AG08395 (cell line): ENCODE measurements around the gene PLXNA4.

ENCODE experiments used
- DNase-seq: peaks from one replicate; pipeline ENCODE4 v3.0.0; 2012; ENCODE audit warnings: mixed read lengths, low spot score

PLXNA4 gene

DNA sequence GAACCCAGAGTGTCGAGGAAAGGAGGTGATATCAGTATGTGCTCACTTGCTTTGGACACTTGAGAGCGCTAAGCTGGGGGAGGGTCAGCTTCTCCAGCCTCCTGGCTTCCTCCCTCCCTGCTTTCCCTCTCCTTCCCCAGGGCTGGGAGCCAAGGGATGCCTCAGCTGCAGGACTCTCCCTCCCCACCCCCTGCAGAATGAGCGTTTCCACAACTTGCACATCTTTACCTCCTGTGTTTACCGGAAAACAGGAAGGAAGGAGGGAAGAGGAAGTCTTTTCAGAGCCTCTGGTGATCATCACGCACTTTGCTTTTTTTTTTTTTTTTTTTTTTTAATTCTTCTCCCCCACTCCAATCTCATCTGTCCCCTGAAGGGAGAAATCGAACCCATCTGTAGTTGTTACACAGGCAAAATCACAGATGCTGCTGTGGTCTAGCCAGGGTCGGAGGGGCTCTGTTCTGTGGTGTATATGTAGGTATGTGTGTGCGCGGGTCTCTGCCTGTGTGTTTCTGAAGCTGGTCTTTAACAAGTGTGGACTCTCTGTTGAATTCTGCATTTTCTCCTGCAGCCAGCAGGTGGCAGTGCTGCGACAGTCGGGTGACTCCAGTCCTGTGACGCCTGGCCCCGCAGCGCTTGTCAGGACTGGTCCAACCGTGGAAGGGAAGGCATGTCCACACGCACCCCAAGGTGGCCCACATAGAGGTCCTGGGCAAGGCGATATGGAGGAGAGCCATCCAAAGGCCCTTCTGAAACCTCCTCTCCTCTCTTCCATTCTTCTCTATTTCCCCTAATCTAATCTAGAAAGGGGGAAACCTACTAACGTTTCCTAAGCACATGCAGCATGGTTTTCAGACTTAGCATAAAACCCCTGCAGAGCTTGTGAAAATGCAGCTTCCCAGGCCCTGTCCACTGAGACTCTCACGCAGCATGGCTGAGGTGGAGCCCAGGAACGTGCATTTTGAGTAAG, 257.6 kb downstream of the PLXNA4 start:
- peak; percentile 93 for DNase-seq

GRCh38 chr7:132317701-132318351, 258.4 kb downstream of the PLXNA4 start:
- no peak for DNase-seq

DNA sequence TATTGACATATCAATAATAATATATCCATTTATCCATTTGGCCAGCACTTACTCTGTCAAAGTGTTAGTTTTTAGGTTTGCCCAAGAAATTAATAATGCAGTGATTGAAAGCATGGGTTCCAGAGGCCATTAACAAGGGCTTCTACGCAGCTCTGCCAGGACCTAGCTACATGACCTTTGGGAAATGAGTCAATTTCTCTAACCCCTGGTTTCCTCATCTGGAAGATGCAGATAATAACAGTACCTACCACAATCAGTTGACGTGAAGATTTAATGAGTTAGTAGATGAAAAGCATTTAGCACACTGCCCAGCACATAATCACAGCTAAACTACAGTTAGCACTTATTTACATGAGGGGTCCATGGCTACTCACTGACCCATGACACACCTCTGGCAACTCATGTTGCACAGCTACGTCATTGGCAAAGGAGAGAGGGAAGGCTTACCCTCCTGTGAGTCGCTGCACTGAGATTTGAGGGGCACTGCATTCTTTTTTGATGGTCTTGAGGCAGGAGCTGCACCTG, 263.7 kb downstream of the PLXNA4 start:
- DNase-seq = no peak

- DNase-seq = no peak
Observed at GRCh38 chr7:132311733-132312132, 264.5 kb downstream of the PLXNA4 start.

DNA sequence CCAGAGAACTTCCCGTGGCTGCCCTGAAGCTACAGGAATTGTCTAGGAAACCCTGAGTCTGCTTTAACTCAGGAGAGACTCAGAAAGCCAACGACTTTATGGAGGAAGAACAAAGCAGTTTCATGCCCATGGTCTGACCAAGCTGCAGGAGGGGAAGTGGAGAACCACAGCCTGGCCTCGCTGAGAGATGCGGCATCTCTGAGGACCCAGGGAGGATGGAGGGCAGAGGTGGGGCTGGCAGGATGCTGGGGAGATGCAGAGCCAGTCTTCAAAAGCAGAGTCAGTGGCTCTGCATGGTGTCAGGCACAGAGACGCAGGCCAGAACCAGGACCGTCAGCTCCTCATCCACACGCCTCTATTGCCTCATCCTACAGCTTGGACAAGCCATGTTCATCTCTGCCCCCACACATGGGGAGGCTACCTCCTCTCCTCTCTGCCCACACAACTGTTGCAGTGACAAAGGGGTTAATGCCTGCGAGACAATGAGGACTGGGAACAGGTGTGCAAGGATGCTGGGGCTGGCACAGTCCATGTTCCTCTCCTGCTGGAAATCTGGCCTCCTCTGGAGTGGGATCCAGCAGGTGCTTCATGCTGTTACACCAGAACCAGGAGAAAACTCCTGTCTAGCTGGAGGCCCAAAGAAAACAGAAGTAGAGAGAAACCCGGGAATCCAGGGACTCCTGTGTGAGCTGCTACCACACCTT, 267.0 kb downstream of the PLXNA4 start:
- no peak for DNase-seq

- DNase-seq = no peak
Observed at GRCh38 chr7:132307465-132307864, 268.8 kb downstream of the PLXNA4 start.

DNA sequence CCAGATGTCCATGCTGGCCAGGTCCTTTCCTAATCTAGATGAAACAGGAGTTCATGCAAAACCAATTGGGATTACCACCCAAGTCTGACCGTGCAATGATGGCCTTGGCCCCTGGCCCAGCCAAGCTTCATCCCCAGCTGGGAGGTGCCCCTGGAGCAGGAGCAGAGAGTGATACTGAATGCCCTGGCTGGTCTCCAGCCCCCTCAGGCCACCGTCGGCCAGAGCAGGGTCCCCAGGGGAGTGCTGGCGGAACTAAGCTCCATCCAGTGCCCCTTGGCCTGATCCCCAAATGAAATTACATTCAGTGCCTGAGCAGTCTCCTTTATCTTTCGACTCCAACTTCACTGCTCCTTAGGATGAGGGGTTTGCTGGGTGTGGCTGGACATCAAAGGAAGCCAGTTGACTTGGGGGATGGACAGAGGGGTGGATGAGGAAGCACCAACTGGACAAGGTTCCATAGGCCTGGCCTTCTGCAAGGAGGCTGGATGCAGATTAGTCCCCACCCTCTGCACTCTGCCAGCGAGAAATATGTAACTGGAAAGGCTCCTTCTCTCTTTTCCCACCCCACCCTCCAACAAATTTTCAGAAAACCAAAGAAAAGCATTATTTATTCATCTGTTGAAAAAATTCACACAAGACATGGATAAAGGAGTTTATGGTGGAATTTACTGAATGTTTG, 275.5 kb downstream of the PLXNA4 start:
- DNase-seq = no peak

DNA sequence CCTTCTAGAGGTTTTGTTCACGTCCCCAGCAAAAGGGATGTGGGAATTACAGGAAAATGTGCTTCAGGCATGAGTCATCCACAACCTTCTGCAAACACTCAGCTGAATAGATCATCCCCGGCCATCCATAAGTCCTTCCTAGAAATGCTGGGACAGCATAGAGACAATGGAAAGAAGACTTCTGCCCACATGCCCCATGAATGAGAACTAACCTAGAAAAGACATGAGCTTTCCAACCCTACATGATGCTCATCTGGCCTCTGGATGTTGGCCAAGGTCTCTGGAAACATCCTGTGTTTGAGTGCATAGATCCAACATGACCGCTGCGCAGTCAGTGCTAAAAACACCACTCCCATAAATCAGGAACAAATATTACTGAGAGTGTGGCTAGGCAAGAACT, 277.5 kb downstream of the PLXNA4 start:
- peak; percentile 84 for DNase-seq

DNA sequence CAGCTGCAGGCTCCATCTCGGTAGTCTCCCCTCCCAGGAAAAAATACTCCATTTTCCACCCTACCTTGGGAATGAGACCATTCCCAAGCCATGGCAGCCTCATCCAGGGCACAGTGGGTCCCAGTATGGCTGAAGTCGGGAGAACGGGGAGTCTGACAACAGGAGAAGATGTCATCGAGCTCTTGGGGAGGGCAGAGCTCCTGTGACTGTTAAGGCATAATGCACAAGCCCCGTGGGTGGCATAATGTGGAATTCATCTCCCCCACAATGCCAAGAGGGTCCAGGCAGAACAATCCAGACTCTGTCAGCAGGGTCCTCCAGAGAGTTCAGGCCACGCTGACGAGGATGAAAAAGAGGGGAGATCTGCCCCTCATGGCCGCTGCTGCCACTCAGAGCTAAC, 279.4 kb downstream of the PLXNA4 start:
- no peak for DNase-seq

- no peak for DNase-seq
Observed at GRCh38 chr7:132295175-132295574, 281.1 kb downstream of the PLXNA4 start.

GRCh38 chr7:132292803-132293202, 283.5 kb downstream of the PLXNA4 start:
- no peak for DNase-seq

DNA sequence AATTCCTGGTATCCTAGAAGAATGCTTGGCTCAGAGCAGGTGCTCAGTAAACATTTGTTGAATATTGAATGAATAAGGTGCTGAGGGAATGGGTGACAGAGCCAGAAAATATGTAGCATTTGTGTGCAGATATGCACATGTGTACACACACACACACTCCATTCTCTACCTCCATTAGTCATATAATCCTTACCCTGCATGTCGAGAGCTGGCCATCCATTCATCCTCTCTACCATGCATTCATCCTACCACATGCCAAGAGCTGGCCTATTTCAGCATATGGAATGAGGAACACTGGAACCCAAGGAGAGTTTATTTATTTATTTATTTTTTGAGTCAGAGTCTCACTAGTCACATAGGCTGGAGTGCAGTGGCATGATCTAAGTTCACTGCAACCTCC, 284.8 kb downstream of the PLXNA4 start:
- DNase-seq = no peak

GRCh38 chr7:132290021-132290420, 286.2 kb downstream of the PLXNA4 start:
- DNase-seq = no peak

DNA sequence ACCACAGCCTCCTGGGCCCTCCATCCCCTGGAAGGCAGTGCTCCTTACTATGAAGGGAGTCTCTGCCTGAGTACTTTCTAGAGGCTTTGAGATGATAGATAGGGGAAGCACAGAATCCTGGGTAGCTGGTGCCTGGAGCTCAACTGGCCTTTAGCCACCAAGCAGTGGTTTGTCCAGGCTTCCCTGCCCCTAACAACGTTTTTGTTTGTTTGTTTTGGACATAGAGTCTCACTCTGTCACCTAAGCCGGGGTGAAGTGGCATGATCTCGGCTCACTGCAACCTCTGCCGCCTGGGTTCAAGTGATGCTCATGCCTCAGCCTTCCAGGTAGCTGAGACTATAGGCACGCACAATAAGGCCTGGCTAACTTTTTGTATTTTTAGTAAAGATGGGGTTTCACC, 289.4 kb downstream of the PLXNA4 start:
- DNase-seq = no peak

DNA sequence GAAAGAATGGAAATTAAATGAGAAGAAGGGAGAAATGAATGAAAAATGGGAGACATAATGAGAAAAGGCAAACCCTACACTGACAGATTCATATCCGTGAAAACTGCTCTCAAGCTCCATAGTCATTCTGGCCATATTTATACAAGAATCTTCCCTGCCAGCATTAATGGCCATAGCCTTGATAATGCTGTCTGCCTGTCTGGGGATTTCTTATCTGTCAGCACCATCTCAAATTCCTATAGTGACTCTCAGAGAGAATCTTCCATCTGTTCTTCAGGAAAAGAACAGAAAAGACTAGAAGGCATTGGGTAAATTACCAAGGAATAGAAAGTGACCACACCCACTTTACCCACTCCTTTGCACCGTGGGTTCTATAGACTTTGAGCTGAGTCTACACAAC, 295.9 kb downstream of the PLXNA4 start:
- DNase-seq = no peak

GRCh38 chr7:132279718-132280117, 296.6 kb downstream of the PLXNA4 start:
- no peak for DNase-seq

- peak; percentile 75 for DNase-seq
Observed at GRCh38 chr7:132276976-132277725, 299.1 kb downstream of the PLXNA4 start.

- DNase-seq = no peak
Observed at GRCh38 chr7:132276234-132276630, 300.0 kb downstream of the PLXNA4 start.

DNA sequence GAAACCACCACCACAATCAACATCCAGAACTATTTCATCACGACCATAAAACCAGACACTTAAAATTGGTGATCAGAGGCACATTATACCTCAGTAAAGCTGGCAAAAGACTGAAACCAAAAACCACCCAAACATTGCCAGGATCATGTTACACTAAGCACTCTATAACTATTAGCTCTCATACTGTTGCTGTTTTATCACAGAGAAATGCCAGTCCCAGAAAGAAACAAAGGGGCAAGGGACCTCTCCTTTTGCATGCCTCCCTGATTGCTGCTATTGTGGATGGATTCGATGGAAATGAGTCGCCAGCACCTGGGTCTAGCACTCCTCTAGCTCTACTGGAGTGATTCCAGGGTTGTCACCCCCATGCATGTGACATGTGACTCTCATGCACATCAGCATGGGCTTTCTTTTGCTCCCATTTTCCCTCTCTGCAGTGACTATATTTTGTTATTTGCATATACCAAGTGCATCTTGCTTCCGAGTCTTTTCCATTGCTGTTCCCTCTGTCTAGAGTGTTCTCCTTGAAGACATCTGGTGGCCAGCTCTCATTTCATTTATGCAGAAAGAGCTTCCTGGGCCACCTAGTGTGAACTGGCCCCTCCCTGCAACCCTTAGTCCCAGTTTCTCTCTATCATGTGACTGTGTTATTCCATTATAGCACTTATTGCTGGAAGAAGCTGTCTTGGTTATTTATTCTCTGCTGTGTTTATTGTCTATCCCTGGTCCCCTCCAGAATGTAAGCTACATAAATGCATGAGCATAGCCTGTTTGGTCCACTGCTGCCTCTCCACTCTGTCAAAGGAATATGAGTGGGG, 300.6 kb downstream of the PLXNA4 start:
- no peak for DNase-seq

DNA sequence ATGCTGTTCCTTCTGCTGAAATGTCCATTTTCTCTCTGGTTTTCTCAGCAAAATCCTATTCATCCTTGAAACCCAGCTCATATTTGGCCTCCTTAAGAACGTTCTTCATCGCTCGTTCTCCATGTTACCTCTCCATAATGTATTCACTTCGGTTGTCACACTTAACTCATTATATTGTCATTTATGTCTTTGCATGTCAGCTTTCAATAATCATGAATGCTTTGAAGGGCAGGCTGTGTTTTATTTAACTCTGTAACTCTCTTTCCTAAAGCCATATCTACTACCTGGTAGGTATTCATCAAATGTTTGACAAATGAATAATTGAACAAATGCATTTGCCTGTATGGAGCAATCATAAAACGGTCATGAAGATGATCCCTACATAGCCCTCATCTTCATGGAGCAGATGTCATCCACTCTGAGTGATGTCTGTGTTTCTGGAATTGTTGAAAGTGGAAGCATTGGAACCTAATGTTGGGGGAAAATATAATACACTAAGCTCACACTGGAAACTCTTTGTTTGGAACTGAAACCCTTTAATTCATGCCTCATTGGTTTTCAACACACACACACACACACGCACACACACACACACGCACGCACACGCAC, 303.4 kb downstream of the PLXNA4 start:
- DNase-seq = no peak
